ENCODE data around the gene KIAA1755.

DNA sequence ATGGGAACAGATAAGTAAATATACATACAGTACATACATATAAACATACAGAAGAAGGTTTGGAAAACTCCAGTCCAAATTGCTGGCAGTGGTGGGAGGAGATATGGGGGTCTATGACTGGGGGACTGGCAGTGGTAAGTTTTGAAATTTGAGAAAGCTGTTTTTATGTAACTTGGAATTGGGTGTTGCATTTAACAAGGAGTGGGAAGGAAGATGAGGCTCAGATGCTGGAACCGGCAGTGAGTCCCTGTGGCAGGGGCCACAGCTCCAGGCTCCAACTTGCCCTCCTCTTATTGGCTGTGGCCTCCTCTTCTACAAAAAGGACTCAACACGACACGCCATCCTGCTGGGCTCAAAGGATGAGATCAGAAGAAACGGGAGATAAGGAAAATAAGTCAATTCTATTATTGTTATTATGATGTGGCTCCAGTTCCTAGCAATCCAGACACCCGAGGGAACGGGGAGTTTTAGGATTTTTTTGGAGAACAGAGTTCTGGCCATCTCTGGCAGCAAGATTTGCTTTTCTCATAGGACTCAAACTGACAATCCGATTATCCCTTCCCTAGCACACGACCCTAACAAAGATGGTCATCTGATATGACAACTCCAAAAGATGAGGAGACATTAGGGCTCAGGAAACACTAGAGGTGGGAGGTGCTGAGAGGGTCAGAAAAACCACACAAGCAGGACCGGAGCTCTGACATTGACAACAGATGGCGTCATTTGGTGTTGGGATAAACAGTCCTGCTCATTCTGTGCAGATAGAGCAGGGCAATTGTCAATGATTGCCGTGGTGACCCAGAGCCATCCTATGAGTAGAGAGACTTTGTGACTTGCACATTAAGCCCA, 89.5 kb downstream of the KIAA1755 start:
- TF ChIP-seq EP300 (IDR thresholded peaks at IDR 0.05) (no peak), POLR2AphosphoS5 (IDR thresholded peaks at IDR 0.05) (no peak)
- TF ChIP-seq, protein P1, sequence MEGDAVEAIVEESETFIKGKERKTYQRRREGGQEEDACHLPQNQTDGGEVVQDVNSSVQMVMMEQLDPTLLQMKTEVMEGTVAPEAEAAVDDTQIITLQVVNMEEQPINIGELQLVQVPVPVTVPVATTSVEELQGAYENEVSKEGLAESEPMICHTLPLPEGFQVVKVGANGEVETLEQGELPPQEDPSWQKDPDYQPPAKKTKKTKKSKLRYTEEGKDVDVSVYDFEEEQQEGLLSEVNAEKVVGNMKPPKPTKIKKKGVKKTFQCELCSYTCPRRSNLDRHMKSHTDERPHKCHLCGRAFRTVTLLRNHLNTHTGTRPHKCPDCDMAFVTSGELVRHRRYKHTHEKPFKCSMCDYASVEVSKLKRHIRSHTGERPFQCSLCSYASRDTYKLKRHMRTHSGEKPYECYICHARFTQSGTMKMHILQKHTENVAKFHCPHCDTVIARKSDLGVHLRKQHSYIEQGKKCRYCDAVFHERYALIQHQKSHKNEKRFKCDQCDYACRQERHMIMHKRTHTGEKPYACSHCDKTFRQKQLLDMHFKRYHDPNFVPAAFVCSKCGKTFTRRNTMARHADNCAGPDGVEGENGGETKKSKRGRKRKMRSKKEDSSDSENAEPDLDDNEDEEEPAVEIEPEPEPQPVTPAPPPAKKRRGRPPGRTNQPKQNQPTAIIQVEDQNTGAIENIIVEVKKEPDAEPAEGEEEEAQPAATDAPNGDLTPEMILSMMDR (IDR thresholded peaks at IDR 0.05): no peak
